ENCODE measurements around the gene AOAH.
A peak's percentile ranks its signal among the peaks of the same experiment; 100 is the strongest.

Gene AOAH

GRCh38 chr7:36723951-36724664, at the start of gene AOAH:
Gene AOAH (minus strand): TSS chr7:36724494. CDS start chr7:36724148, 346 bp downstream.
- DNase-seq (ENCODE audit: low read depth in 2 of 2), result peak; percentile 42 to 56

GRCh38 chr7:36766451-36766850, 42.2 kb upstream of the AOAH start:
- no peak for DNase-seq (ENCODE audit: low read depth in 2 of 2)

GRCh38 chr7:36765605-36766004, 41.3 kb upstream of the AOAH start:
- no peak for DNase-seq (ENCODE audit: low read depth in 2 of 2)

GRCh38 chr7:36764929-36765328, 40.6 kb upstream of the AOAH start:
- DNase-seq (ENCODE audit: low read depth in 2 of 2), result no peak

GRCh38 chr7:36763132-36763816, 39.0 kb upstream of the AOAH start:
- DNase-seq (ENCODE audit: low read depth in 2 of 2), result no peak

GRCh38 chr7:36762394-36762793, 38.1 kb upstream of the AOAH start:
- no peak for DNase-seq (ENCODE audit: low read depth in 2 of 2)

- DNase-seq (ENCODE audit: low read depth in 2 of 2), result no peak
Observed at GRCh38 chr7:36761835-36762234, 37.5 kb upstream of the AOAH start.

GRCh38 chr7:36760856-36761762, 36.8 kb upstream of the AOAH start:
- no peak for DNase-seq (ENCODE audit: low read depth in 2 of 2)

GRCh38 chr7:36758879-36759278, 34.6 kb upstream of the AOAH start:
- DNase-seq (ENCODE audit: low read depth in 2 of 2), result no peak

GRCh38 chr7:36755484-36755883, 31.2 kb upstream of the AOAH start:
- DNase-seq (ENCODE audit: low read depth in 2 of 2), result no peak

- DNase-seq (ENCODE audit: low read depth in 2 of 2), result no peak
Observed at GRCh38 chr7:36752026-36752711, 27.9 kb upstream of the AOAH start.

GRCh38 chr7:36750451-36750850, 26.2 kb upstream of the AOAH start:
- DNase-seq (ENCODE audit: low read depth in 2 of 2), result no peak

GRCh38 chr7:36749282-36749960, 25.1 kb upstream of the AOAH start:
- no peak for DNase-seq (ENCODE audit: low read depth in 2 of 2)

GRCh38 chr7:36748017-36748487, 23.8 kb upstream of the AOAH start:
- DNase-seq (ENCODE audit: low read depth in 2 of 2), result no peak

GRCh38 chr7:36747280-36748016, 23.2 kb upstream of the AOAH start:
- no peak for DNase-seq (ENCODE audit: low read depth in 2 of 2)

- DNase-seq (ENCODE audit: low read depth in 2 of 2), result no peak
Observed at GRCh38 chr7:36746347-36746746, 22.1 kb upstream of the AOAH start.

- no peak for DNase-seq (ENCODE audit: low read depth in 2 of 2)
Observed at GRCh38 chr7:36742911-36743775, 18.8 kb upstream of the AOAH start.

GRCh38 chr7:36741866-36742265, 17.6 kb upstream of the AOAH start:
- DNase-seq (ENCODE audit: low read depth in 2 of 2), result no peak

- DNase-seq (ENCODE audit: low read depth in 2 of 2), result no peak
Observed at GRCh38 chr7:36739351-36739750, 15.1 kb upstream of the AOAH start.

- DNase-seq (ENCODE audit: low read depth in 2 of 2), result no peak
Observed at GRCh38 chr7:36736899-36737211, 12.6 kb upstream of the AOAH start.
